ENCODE results near the gene PTPRN2. TPM values are rescaled to one million over a fixed set of nuclear protein-coding genes. Genes with fewer than 3 reads are reported as not detected.

Gene PTPRN2
- total RNA-seq, 1 experiment from 2014 or later, result 1.1 TPM

GRCh38 chr7:157971501-157971900 lies 616.1 kb downstream of the PTPRN2 start:
- H3K9me3 ChIP-seq (ENCODE audit: control insufficient read depth, insufficient read depth, low read depth, low read length), result no peaks in the 10 kb centered on the region
- ATAC-seq, result no peak
- peaks cover 9% of the 10 kb centered on the region for H3K27me3 ChIP-seq (ENCODE audit: control insufficient read depth, insufficient read depth, low read length)
- POLR2A ChIA-PET, result no interaction called here
- H3K36me3 ChIP-seq (ENCODE audit: control insufficient read depth, insufficient read depth, low read length), result no peaks in the 10 kb centered on the region
- DNase-seq (ENCODE audit: low read depth, low spot score), result no peak
- TF ChIP-seq SIN3A (IDR thresholded peaks at IDR 0.05; ENCODE audit: borderline replicate concordance, insufficient read depth, low read depth, low read length) (no peak), POLR2AphosphoS5 (IDR thresholded peaks at IDR 0.05; ENCODE audit: low read depth, low read length) (no peak), REST (IDR thresholded peaks at IDR 0.05; ENCODE audit: insufficient read depth in 1 of 2, low read depth in 2 of 2, low read length in 1 of 2) (no peak), CTCF (IDR thresholded peaks at IDR 0.05) (no peak), TCF7L2 (IDR thresholded peaks at IDR 0.05; ENCODE audit: low read depth, low read length) (no peak)
- CTCF ChIA-PET, result no interaction called here
- no peak overlapping the region for H3K27ac ChIP-seq (ENCODE audit: low read length)
- no peak overlapping the region for H3K4me3 ChIP-seq (ENCODE audit: low read depth in 2 of 2, low read length in 2 of 2)
- intact Hi-C loops (cut with micrococcal nuclease; ENCODE audit: unreplicated experiment), result no loop called here
- H3K4me1 ChIP-seq (ENCODE audit: control insufficient read depth, insufficient read depth, low read length), result no peaks in the 10 kb centered on the region
- no TSS peak for BruUV-seq (replicated peaks)
- in situ Hi-C loops (cut with HindIII; ENCODE audit: low pct_unique_long_range_greater_than_20kb, low sequenced_read_pairs), result no loop called here

- no peak for ATAC-seq
- BruUV-seq (replicated peaks), result no TSS peak
- intact Hi-C loops (cut with micrococcal nuclease; ENCODE audit: unreplicated experiment) (no loop called here), in situ Hi-C loops (cut with HindIII; ENCODE audit: low pct_unique_long_range_greater_than_20kb, low sequenced_read_pairs) (no loop called here)
- ChIA-PET POLR2A (no interaction called here), CTCF (no interaction called here)
- H3K4me1 ChIP-seq (ENCODE audit: control insufficient read depth, insufficient read depth, low read length), result no peaks in the 10 kb centered on the region
- no peak for TF ChIP-seq POLR2AphosphoS5 (IDR thresholded peaks at IDR 0.05; ENCODE audit: low read depth, low read length)
- TF ChIP-seq SIN3A (IDR thresholded peaks at IDR 0.05; ENCODE audit: borderline replicate concordance, insufficient read depth, low read depth, low read length), result no peak
- no peak for TF ChIP-seq TCF7L2 (IDR thresholded peaks at IDR 0.05; ENCODE audit: low read depth, low read length)
- TF ChIP-seq REST (IDR thresholded peaks at IDR 0.05; ENCODE audit: insufficient read depth in 1 of 2, low read depth in 2 of 2, low read length in 1 of 2), result no peak
- H3K9me3 ChIP-seq (ENCODE audit: control insufficient read depth, insufficient read depth, low read depth, low read length), result no peaks in the 10 kb centered on the region
- no peak overlapping the region for H3K4me3 ChIP-seq (ENCODE audit: low read depth in 2 of 2, low read length in 2 of 2)
- H3K27ac ChIP-seq (ENCODE audit: low read length), result no peak overlapping the region
- DNase-seq (ENCODE audit: low read depth, low spot score), result no peak
- H3K27me3 ChIP-seq (ENCODE audit: control insufficient read depth, insufficient read depth, low read length), result peaks cover 9% of the 10 kb centered on the region
- no peaks in the 10 kb centered on the region for H3K36me3 ChIP-seq (ENCODE audit: control insufficient read depth, insufficient read depth, low read length)
Measured at GRCh38 chr7:157970744-157971143, 616.9 kb downstream of the PTPRN2 start.
